Stromal cell of bone marrow (primary cell): ENCODE measurements around the gene NRP1.
A peak's percentile ranks its signal among the peaks of the same experiment; 100 is the strongest.
"Not testable (repeated sequence)": the region's sequence is repeated elsewhere in the genome, so short reads cannot be mapped to it uniquely, and the experiment has no call there.

Source experiments
- DNase-seq: peaks from one replicate; pipeline ENCODE4 v3.0.0-alpha.2; 2012; ENCODE audit warnings: low read depth

NRP1 gene

DNA sequence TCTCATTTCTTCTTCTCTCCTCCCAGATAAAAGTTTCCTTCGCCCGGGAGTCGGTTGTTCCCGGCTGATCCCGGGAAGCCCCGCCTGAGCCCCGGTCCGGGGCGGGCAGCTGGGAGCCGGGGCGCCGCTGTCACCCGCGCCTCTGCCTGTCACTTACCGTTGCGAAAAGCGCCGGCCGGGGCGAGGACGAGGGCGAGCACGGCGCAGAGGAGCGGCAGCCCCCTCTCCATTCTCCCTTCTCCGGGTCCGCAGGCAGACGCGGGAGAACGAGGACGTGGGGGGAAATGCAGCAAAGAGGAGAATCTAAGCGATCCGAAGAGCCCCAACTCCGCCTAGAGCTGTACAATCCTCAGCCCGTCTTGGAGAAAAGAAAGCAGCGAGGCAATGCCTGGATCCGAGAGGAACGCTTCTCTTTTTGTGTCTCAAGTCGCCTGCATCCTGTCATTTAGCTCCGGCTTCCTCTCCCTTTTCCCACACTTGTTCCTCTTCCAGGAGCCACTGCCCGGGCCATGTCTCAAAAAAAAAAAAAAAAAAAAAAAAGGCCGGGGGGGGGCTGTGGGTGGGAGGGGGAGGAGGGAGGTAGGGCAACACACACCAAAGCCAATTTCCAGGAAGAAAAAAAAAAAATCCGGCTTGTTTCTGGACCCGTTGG, at the start of gene NRP1:
NRP1 (minus strand) TSS at position 515 of the 652 bp plus-strand sequence; CDS start at position 230, 285 bp downstream.
- DNase-seq = no peak

DNA sequence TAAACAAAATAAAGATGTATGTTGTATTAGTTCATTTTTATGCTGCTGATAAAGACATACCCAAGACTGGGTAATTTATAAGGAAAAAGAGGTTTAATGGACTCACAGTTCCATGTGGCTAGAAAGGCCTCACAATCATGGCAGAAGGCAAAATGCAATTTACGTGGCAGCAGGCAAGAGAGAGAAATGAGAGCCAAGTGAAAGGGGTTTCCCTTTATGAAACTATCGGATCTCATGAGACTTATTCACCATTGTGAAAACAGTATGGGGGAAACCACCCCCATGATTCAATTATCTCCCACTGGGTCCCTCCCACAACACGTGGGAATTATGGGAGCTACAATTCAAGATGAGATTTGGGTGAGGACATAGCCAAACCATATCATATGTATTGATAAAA, 49.7 kb upstream of the NRP1 start:
- DNase-seq = not testable (repeated sequence)

DNA sequence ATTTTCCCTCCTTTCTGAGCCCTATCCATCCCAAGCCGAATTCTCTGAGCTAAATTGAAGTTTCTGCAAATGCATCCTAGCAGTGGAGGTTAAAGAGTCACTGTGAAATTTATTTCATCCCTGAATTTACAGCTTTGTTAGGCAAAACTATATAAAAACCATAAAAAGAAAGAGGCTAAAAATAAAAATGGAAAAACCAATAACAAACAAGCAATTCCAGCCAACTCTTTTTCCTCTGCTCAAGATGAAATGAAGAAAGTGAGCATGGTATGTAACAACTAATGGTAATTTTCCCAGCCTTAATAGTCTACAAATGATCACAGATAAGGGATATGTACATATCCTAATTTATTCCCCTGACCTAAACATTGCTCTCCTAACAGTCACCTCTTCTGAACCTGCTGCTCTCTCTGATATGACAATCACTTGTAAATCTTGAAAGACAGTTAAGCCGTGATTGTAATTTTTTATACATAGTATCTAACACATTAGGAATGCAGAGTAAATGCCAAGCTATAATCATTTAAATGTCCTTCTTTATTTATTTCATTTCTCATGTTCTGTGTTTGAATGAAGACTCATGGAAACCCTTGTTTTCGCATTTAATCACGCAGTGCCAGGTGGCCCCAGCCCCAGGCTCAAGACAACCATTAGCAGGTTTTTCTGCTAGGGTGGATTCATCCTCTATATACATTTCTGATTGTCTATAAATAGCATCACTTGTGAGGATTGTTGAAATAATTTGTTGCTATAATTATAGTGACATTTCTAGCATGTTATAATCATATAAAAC, 48.6 kb upstream of the NRP1 start:
- DNase-seq = no peak

DNA sequence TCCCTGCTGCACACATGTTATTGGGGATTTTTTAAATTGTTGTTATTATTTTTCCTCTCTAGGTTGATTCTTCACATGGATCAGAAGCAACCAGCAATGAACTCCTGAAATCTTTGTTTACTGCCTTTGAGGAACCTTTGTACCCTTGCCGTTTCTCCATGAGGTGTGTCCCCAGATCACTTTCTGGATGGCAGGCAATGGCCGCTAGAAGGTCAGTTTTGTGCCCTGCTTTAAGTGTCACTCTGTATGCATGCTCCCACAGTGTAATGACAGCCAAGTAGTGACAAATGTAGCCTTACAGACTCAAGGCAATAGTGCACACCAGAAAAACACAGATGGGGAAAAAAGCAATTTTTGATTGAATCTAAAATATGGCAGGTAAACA, 47.7 kb upstream of the NRP1 start:
- DNase-seq = no peak

DNA sequence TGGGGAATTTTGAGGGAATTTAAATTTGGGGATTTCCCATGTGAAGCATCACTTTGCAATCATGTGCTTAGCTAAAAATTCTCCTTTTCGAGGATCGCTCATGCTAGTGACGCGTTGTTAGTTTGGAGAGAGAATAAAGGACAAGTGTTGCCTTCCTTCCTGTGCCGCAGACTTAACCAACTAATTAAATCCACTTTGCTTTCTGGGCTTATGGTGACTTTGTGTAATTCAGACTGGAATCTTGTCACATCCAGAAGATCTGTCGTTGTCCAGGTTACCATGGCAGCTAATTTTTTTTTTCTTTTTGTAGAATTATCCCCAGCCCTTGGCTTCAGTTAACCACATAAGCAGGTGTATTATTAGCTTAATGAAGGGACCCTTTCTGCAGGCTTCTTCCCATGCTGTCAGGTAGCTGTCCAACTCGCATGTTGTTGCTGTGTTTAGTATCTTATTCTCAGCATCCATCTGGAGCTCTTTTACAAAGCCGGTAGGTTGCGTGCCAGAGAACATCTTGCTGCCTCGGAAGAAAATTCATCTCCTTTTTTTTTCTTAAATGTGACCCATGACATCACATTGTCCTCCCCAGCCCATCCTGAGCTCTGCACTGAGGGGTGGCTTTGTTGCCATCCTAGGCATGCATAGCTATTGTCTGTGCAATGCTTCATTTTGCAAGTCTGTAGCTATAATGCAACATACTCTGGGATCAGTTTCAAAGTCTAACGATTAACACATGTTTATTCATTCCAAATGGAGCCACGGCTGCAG, 47.2 kb upstream of the NRP1 start:
- DNase-seq = peak; percentile 64

DNA sequence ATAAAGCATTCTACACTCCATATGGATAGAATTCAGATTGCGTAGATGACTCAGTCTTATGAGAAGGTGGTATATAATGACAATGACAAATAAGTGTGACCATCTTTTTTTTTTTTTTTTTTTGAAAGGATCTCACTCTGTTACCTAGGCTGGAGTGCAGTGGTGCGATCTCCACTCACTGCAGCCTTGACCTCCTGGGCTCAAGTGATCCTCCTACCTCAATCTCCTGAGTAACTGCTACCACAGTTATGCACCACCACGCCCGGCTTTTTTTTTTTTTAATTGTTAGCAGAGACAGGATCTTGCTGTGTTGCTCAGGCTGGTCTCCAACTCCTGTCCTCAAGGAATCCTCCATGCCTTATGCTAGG, 43.2 kb upstream of the NRP1 start:
- DNase-seq = no peak

DNA sequence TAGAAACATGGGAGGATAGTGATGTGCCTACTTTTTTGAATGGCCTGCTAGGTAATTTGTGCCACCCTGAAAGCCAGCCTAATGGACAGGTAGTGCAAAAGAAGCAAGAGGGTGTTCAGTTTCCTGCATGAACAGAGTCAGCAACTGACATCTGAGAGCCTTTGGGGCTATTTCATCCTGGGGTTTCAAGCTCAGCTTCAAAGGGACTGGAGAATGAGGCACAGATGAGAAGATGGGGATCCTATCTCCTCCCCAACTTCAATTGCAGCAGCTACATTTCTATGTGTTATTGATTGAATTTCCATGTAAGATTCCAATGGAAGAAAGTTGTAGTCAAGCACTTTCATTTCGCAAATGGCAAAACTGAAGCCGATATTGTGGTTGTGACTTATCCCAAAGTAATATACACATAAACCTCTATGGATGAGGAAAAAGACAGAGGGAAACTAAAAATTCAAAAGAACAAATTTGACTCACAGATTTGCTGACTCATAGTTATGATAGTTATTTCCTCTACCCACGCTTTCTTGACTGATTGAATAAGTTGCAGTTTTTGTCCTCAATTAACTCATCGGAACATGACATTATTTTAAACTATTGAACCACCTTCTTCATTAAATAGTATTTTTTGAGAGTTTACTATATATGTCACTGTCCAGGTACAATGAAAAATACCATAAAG, 42.6 kb upstream of the NRP1 start:
- DNase-seq = peak; percentile 59

DNA sequence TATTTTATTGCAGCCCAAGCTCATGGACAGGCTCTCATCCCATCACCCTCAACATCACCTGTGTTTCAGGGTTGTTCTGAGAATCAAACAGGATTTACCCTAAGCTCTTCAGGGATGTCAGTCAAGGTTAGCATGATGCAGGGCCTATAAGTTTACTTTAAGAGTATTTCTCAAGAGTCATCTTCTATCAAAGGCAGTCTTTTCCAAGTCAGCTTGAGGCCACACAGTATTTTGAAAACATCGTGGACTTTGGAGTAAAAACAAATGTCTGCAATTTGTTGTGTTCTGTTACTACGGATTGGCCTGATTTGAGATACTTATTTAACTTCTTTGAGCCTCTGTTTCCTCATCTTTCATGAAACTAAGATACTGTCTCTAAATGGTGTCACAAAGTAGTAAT, 42.0 kb upstream of the NRP1 start:
- DNase-seq = no peak

DNA sequence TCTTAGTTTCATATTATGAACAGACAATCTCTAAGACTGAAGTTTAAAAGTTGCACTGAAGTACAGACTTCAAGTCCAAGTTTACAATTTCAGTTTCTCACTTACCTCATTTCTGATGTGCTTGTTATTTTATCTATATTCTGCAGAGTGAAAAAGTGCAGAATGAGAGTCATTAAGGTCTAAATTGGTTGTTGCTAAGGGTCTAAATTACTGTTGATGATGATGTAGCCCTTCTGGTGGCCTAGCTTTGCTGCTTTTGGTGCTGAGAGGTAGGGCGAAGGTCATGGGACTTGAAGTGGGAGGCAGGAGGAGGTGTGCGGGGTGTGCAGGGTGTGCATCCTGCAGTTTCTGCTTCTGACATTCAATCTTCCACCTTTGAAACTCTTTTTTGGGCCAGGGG, 38.8 kb upstream of the NRP1 start:
- DNase-seq = no peak

DNA sequence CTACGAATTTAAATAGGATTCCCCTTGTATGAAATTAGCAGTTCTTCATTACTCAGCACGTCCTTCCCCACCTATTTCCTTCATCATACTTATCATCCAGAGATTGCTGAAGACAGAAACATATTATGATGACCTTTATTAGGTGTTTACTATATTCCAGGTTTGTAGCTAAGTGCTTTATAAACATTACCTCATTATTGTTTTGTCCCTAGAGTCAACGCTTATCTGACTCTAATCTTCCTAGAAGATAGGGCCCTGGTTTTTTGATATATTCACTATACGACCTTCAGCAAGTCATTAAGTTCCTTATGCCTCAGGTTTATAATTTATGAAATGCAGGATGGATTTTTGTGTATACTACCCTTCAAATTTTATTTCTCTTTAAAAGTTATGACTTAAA, 36.8 kb upstream of the NRP1 start:
- no peak for DNase-seq

DNA sequence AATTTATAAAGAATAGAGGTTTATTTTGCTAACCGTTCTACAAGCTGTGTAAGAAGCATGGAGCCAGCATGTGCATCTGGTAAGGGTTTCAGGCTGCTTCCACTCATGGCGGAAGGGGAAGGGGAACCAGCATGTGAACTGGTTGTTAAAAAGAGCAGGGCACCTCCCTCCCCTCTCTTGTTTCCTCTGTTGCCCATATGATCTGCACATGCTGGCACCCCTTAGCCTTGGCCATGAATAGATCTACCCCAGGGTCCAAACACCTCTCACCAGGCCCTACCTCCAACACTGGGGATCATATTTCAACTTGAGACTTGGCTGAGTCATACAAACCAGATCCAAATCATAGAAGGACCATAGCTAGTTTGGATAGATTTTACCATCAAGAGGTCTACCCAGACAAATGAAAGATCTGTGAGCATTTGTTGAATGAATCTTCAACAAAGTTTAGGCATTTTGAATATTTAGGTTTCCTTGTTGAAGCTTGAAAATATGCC, 36.0 kb upstream of the NRP1 start:
- DNase-seq = no peak

DNA sequence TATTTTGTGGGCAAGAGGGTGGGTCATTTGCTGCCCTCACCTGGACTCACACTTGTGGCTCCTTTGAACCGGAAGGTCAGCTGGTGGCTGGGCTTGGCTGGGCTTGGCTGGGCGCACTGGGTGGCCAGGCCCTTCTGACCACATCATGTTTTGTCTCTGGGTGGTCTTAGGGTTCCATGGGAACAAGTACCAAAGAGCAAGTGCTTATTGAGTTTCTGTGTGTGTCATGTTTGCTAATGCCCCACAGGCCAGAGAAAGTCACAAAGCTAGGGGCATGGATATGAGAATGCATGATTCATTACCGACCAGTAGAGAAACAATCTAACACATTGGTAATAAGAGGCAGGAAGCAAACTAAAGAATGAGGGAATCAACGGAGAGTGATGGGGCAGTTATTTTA, 33.6 kb upstream of the NRP1 start:
- DNase-seq = no peak

DNA sequence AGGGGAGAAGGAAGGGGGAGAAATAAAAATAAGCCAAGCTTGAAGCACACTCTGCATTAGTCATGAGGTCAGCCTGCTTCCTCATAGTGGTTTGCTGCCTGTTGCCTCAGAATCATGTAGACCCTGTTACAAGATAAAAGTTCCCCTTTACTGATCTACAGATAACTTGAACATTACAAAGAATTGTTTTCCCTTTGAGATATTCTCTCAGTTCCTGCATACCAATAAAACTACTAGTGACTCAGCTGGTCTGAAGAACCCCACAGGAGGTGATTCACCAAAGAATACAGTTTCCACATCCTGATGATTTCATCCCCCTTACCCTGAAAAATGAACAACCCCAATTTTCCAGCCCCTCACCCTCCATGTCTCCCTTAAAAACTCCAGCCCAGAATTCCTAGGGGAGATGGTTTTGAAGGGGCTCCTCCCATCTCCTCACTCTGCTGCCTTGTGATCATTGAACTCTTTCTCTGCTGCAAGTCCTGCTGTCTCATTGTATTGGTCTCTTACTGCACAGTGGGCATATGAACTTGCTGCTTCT, 31.5 kb upstream of the NRP1 start:
- DNase-seq = peak; percentile 97

DNA sequence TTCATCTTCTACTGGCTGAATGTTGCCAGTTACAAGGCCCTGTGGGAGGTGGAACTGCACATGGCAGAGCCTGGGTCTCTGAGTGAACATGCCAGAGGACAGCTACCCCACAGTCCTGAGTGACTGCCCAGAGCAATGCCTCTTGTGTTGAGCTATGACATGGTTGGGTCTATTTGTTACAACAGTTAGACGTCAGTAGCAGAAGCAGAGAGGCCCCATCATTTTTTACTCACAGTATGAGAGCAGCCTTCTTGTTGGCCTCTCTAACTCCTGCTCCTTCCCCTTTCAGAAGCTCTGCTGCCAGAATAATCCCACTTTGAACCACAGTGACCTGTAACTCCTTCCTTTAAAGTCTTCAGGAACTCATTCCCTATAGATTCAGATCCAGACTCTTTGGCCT, 30.8 kb upstream of the NRP1 start:
- no peak for DNase-seq

DNA sequence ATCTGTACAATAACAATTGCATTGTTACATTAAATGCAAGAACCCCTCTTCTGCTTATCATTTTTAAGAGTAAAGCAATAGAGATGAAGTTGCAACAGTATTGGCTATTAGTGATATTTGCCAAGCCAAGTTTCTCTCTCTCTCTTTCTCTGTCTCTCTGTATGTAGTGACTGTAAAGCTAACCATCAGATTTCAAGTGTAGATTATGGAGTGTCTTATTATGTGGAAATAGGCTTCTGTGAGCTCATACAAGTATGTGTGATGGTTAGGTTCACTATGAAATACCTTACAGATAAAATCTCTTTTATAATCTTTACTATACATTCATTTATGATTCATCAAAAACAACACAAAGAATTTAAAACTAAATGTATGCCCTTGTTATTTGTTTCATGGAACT, 28.6 kb upstream of the NRP1 start:
- no peak for DNase-seq

DNA sequence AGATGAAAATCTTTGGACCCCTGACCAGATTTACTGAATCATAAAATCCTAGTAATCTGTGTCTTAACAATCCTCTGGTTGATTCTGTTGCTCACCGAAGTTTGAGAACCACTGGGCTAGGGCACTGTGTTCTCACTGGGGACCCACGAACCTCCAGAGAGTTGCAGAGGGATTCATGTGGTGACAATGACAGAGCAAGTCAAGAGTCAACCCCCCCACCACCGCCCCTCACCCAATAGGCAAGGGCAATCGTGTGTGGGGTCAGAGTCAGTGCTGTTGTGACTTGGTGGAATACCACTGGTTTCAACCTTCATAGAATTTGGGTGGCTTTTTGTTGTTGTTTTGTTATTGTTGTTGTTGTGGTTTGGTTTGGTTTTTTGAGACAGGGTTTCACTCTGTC, 23.5 kb upstream of the NRP1 start:
- DNase-seq = no peak

DNA sequence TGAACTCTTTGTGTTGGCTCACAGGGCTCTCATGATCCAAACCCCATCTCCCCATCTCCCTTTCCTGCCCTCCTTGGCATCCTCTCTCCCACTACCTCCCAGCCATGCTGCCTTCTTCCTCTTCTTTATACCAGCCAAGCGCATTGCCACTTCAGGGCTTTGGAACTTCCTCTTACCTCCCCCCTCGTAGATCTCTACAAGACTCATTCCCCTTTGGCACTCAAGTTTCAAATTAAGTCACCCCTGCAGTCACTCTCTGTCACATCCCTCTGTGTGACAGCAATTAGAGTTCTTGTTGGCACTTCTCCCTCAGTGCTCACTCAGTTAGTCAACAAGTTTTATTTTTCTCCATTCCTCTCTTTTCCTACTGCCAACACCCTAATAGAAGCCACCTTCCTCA, 20.8 kb upstream of the NRP1 start:
- DNase-seq = no peak

DNA sequence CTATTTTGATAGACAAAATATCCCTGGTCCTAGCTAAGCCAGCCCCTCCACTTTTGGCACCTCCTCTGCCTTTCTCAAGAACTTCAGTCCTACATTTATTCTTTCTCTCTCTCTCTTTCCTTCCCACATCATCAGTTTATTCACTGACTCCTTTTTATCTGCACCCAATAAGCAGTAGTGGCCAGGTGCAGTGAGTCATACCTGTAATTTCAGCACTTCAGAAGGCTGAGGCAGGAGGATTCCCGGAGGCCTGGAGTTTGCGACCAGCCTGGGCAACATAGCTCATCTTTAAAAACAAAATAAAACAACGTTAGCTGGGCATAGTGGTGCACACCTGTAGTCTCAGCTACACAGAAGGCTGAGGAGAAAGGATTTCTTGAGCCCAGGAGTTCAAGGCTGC, 19.4 kb upstream of the NRP1 start:
- DNase-seq = no peak

DNA sequence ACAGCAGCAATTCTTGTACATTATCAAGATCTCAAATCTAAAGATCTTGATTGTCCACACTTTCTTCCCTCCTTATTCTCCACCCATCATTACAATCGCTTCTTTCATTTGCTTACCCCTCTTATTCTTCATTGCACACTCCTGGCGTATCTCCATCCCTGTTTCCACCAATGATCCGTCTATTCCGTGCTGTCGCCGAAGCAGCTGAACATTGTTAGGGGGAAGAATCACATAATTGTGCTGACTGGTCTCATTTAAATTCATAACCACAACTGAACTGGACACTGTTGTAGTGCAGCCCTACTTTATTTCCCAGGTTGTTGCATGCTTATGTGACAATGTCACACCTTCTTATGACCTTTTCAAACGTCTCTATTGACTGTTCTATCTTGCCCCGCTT, 18.9 kb upstream of the NRP1 start:
- no peak for DNase-seq

DNA sequence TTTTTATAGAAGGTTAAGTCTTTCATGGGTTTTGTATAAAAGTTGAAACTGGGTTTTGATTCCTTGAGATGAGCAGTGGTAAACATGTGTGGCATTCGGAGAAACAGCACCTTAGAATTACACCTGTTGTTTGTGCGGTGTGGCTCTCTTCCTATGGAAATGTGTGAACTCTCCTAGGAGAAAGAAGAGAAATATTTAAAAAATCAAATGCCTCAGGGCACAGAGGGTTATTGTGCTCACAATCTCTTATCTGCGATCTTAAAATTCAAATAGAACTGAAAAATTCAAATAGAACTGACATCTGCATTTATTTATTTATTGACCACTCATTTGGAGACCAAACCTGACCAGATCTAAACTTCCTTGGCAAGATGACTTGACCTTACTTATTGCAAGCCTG, 18.1 kb upstream of the NRP1 start:
- no peak for DNase-seq

DNA sequence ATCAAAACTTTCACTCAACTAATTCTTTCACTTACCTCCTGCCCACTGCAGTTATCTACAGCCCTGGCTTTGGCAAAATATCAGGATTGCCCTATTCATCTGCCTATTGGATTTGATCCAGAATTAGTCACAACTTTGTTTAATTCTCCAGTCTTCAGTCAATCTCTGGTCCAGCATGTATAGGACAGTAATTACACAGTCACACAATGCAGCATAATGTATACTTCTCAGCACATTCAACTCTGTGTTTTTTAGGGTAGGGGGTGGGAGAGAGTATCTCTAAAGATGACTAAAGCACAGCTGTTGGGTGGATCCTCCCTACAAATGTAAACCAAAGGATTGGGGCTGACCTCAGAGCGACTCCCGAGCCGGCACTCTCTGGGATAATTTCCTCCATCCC, 17.7 kb upstream of the NRP1 start:
- no peak for DNase-seq

DNA sequence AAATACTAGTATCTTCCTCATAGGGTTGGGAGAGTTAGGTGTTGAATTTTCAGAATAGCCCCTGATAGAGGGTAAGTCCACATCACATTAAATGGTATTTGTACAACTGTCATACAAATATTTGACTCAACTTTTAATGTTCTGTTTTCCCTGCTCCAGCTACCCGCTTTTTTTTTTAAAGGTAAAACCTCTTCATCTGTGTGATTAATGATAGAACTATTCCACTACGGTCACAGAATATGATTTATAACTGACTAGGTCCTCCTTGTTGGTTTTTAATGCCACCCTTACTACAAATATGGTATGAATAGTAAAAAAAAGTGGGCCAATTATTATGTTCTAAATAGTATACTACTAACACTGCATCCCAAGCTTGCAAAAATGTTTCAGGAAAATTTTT, 15.6 kb upstream of the NRP1 start:
- no peak for DNase-seq
